Loucy (cell line): Measurements from ENCODE around the gene PANX2.

Experiments used
- EZH2phosphoT487 ChIP-seq: fragments of 200-600 bp; IDR thresholded peaks from 2 replicates; pipeline ENCODE4 v1.6.1; 2018; ENCODE audit warnings: antibody characterized with exemption, mild to moderate bottlenecking, moderate library complexity, borderline replicate concordance
- TF ChIP-seq, protein P1 (sequence below): fragments of 200-600 bp; sonication (generic); conservative IDR thresholded peaks from 2 replicates; pipeline ENCODE4 v1.5.1; 2014; ENCODE audit warnings: mild to moderate bottlenecking, antibody characterized with exemption, low read length

DNA sequence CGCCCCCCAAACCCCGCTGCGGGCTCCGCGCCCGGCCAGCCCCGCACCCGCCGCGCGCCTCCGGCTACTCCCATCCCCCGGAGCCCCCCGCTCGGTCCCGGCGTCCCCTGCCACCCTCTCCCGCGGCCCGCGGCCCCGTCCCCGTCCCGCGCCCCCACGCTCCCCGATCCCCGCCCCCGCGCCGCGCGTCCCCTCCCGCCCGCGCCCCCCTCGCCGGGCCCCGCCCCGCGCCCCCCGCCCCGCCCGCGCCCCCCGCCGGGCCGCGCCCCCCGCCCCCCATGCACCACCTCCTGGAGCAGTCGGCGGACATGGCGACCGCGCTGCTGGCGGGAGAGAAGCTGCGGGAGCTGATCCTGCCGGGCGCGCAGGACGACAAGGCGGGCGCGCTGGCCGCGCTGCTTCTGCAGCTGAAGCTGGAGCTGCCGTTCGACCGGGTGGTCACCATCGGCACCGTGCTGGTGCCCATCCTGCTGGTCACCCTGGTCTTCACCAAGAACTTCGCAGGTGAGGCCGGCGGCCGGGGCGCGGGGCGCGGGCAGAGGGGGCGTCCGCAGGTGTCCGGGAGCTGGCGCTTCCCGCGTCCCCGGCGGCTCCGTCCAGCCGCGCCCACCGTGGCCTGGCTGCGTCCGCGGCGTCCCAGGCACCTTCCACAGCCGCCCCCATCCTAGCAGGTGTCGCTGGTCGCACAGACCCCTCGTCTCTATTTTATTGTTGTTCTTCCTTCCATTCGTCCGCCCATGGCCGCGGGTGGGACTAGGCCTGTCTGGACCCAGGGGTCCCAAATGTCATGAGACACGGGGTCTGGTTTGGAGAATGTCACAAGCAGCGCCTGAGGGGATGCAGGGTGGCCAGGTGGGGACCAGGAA is at the start of gene PANX2:
- TF ChIP-seq, protein P1, sequence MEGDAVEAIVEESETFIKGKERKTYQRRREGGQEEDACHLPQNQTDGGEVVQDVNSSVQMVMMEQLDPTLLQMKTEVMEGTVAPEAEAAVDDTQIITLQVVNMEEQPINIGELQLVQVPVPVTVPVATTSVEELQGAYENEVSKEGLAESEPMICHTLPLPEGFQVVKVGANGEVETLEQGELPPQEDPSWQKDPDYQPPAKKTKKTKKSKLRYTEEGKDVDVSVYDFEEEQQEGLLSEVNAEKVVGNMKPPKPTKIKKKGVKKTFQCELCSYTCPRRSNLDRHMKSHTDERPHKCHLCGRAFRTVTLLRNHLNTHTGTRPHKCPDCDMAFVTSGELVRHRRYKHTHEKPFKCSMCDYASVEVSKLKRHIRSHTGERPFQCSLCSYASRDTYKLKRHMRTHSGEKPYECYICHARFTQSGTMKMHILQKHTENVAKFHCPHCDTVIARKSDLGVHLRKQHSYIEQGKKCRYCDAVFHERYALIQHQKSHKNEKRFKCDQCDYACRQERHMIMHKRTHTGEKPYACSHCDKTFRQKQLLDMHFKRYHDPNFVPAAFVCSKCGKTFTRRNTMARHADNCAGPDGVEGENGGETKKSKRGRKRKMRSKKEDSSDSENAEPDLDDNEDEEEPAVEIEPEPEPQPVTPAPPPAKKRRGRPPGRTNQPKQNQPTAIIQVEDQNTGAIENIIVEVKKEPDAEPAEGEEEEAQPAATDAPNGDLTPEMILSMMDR: no peak
- TF ChIP-seq EZH2phosphoT487: no peak
